DOHH2 (cell line): ENCODE measurements around the gene GDF2.

Experiments used
- EZH2phosphoT487 ChIP-seq: fragments of 200-600 bp; sonication (generic); IDR thresholded peaks from 2 replicates; pipeline ENCODE4 v1.6.1; 2017; ENCODE audit warnings: borderline replicate concordance, mild to moderate bottlenecking, antibody characterized with exemption, low read length, moderate library complexity, mixed read lengths
- TF ChIP-seq, protein P1 (sequence below): fragments of 200-600 bp; sonication (generic); IDR thresholded peaks from one replicate; pipeline ENCODE4 v1.5.1; 2014; ENCODE audit warnings: antibody characterized with exemption, mild to moderate bottlenecking, low read depth, low read length; ENCODE audit not compliant: poor library complexity, severe bottlenecking

GRCh38 chr10:47320812-47321211 is 1.4 kb upstream of the GDF2 start:
- TF ChIP-seq, protein P1, sequence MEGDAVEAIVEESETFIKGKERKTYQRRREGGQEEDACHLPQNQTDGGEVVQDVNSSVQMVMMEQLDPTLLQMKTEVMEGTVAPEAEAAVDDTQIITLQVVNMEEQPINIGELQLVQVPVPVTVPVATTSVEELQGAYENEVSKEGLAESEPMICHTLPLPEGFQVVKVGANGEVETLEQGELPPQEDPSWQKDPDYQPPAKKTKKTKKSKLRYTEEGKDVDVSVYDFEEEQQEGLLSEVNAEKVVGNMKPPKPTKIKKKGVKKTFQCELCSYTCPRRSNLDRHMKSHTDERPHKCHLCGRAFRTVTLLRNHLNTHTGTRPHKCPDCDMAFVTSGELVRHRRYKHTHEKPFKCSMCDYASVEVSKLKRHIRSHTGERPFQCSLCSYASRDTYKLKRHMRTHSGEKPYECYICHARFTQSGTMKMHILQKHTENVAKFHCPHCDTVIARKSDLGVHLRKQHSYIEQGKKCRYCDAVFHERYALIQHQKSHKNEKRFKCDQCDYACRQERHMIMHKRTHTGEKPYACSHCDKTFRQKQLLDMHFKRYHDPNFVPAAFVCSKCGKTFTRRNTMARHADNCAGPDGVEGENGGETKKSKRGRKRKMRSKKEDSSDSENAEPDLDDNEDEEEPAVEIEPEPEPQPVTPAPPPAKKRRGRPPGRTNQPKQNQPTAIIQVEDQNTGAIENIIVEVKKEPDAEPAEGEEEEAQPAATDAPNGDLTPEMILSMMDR, result no peak
- no peak for TF ChIP-seq EZH2phosphoT487
